ENCODE data around the gene PIGH.
"Not testable (repeated sequence)": the region's sequence is repeated elsewhere in the genome, so short reads cannot be mapped to it uniquely, and the experiment has no call there.

PIGH gene

GRCh38 chr14:67627519-67627918 is 27.5 kb upstream of the PIGH start:
- H3K27me3 ChIP-seq (ENCODE audit: low read depth, low read length): peaks cover 2% of the 10 kb centered on the region; the same call in 1 of the 2 replicates
- H3K4me1 ChIP-seq (ENCODE audit: low read length): no peaks in the 10 kb centered on the region
- H2AFZ ChIP-seq (ENCODE audit: low read depth, low read length): no peak overlapping the region
- no peaks in the 10 kb centered on the region for H3K9me3 ChIP-seq (ENCODE audit: insufficient read depth, low read length)
- H3K27ac ChIP-seq (ENCODE audit: low read length): no peak overlapping the region
- H3K9ac ChIP-seq (ENCODE audit: low read length): no peak overlapping the region
- H3K79me2 ChIP-seq (ENCODE audit: low read length): no peaks in the 10 kb centered on the region
- TF ChIP-seq CTCF (IDR thresholded peaks at IDR 0.05; ENCODE audit: low read depth, low read length) (no peak), EZH2phosphoT487 (IDR thresholded peaks at IDR 0.05; ENCODE audit: low read depth) (no peak)
- no peak overlapping the region for H3K4me3 ChIP-seq (ENCODE audit: low read length)
- no peaks in the 10 kb centered on the region for H4K20me1 ChIP-seq (ENCODE audit: insufficient read depth, low read length)
- H3K4me2 ChIP-seq (ENCODE audit: low read length): no peak overlapping the region
- no peaks in the 10 kb centered on the region for H3K36me3 ChIP-seq (replicated peaks; ENCODE audit: low read depth, low read length)

- H3K9me3 ChIP-seq (ENCODE audit: insufficient read depth, low read length); H4K20me1 ChIP-seq (ENCODE audit: insufficient read depth, low read length); H3K79me2 ChIP-seq (ENCODE audit: low read length); H3K4me3 ChIP-seq (ENCODE audit: low read length); H3K4me2 ChIP-seq (ENCODE audit: low read length); H3K27me3 ChIP-seq (ENCODE audit: low read depth, low read length); H3K4me1 ChIP-seq (ENCODE audit: low read length); H3K9ac ChIP-seq (ENCODE audit: low read length); H3K27ac ChIP-seq (ENCODE audit: low read length); H2AFZ ChIP-seq (ENCODE audit: low read depth, low read length); H3K36me3 ChIP-seq (replicated peaks; ENCODE audit: low read depth, low read length): not testable (repeated sequence)
Observed at GRCh38 chr14:67626131-67626530, 26.1 kb upstream of the PIGH start.

- Histone ChIP-seq H3K4me3 (ENCODE audit: low read length) (no peak overlapping the region), H3K27ac (ENCODE audit: low read length) (no peak overlapping the region), H2AFZ (ENCODE audit: low read depth, low read length) (no peak overlapping the region), H3K36me3 (replicated peaks; ENCODE audit: low read depth, low read length) (no peaks in the 10 kb centered on the region), H3K4me2 (ENCODE audit: low read length) (no peak overlapping the region), H4K20me1 (ENCODE audit: insufficient read depth, low read length) (no peaks in the 10 kb centered on the region), H3K27me3 (ENCODE audit: low read depth, low read length) (peaks cover 10% of the 10 kb centered on the region), H3K4me1 (ENCODE audit: low read length) (peaks cover 9% of the 10 kb centered on the region), H3K79me2 (ENCODE audit: low read length) (no peaks in the 10 kb centered on the region), H3K9ac (ENCODE audit: low read length) (no peak overlapping the region), H3K9me3 (ENCODE audit: insufficient read depth, low read length) (no peaks in the 10 kb centered on the region)
- TF ChIP-seq EZH2phosphoT487 (IDR thresholded peaks at IDR 0.05; ENCODE audit: low read depth) (no peak), CTCF (IDR thresholded peaks at IDR 0.05; ENCODE audit: low read depth, low read length) (no peak)
Observed at GRCh38 chr14:67623114-67623513, 23.0 kb upstream of the PIGH start.

GRCh38 chr14:67622675-67623074 is 22.6 kb upstream of the PIGH start:
- Histone ChIP-seq H2AFZ (ENCODE audit: low read depth, low read length) (no peak overlapping the region), H3K4me3 (ENCODE audit: low read length) (no peak overlapping the region), H3K4me1 (ENCODE audit: low read length) (peaks cover 9% of the 10 kb centered on the region), H4K20me1 (ENCODE audit: insufficient read depth, low read length) (no peaks in the 10 kb centered on the region), H3K27me3 (ENCODE audit: low read depth, low read length) (peaks cover 10% of the 10 kb centered on the region), H3K9ac (ENCODE audit: low read length) (no peak overlapping the region), H3K9me3 (ENCODE audit: insufficient read depth, low read length) (no peaks in the 10 kb centered on the region), H3K27ac (ENCODE audit: low read length) (no peak overlapping the region), H3K36me3 (replicated peaks; ENCODE audit: low read depth, low read length) (no peaks in the 10 kb centered on the region), H3K79me2 (ENCODE audit: low read length) (no peaks in the 10 kb centered on the region), H3K4me2 (ENCODE audit: low read length) (no peak overlapping the region)
- no peak for TF ChIP-seq EZH2phosphoT487 (IDR thresholded peaks at IDR 0.05; ENCODE audit: low read depth)
- TF ChIP-seq CTCF (IDR thresholded peaks at IDR 0.05; ENCODE audit: low read depth, low read length): no peak
